ENCODE data around the gene GBGT1.

DNA sequence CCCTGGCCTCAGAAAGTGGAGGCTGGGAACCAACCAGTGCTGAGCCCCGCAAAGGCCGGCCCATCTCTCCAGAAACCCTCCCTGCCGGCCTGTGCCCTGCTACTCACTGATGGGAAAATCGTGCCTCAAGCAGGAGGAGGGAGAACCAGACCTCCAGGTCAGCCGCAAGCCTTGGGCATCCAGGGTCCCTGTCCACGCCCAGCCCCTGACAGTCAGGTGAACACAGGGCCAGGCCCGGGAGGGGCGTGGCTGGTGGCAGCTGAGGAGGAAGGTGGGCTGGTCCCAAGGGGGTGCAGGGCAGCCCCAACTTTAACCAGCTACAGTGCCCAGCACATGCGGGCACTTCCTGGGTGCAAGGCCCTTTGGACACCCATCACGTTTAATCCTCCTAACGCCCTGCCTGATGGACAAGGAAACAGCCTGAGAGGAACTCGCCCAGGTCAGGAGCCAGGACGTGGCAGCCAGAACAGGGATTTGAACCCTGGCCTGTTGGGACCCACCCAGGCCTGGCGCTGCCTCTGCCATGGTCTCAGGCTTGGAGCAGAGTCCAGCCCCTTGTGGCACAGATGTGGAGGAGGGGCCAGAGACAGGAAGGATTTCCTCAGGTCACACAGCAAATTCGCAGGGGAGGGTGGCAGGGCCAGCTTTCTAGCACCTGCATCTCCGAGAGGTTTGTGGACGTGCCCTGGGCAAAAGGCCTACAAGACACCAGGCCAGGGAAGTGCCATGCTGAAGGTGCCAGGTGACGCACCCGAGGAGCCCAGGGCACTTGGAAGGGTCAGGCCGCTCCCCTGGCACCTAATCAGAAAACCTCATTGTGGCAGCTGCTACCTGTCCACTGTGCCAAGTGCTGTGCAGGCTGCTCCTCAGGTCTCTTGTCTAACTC is 47.1 kb downstream of the GBGT1 start:
- TF ChIP-seq, protein P1, sequence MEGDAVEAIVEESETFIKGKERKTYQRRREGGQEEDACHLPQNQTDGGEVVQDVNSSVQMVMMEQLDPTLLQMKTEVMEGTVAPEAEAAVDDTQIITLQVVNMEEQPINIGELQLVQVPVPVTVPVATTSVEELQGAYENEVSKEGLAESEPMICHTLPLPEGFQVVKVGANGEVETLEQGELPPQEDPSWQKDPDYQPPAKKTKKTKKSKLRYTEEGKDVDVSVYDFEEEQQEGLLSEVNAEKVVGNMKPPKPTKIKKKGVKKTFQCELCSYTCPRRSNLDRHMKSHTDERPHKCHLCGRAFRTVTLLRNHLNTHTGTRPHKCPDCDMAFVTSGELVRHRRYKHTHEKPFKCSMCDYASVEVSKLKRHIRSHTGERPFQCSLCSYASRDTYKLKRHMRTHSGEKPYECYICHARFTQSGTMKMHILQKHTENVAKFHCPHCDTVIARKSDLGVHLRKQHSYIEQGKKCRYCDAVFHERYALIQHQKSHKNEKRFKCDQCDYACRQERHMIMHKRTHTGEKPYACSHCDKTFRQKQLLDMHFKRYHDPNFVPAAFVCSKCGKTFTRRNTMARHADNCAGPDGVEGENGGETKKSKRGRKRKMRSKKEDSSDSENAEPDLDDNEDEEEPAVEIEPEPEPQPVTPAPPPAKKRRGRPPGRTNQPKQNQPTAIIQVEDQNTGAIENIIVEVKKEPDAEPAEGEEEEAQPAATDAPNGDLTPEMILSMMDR (IDR thresholded peaks at IDR 0.05 in 4 of 5, conservative IDR thresholded peaks at IDR 0.05 in 1 of 5), result no peak
- no peak for TF ChIP-seq POLR2A (IDR thresholded peaks at IDR 0.05)

Measured in gastrocnemius medialis (tissue), 4 donors.